SK-N-SH (cell line): ENCODE data around the gene SPATA24. TPM values are rescaled to one million over a fixed set of nuclear protein-coding genes. Genes with fewer than 3 reads are reported as not detected.
A peak's percentile ranks its signal among the peaks of the same experiment; 100 is the strongest.

ENCODE experiments used
- CTCF ChIA-PET: fragments of 300-600, 350-600 bp; formaldehyde crosslinking; extraction: SDS; loops from one replicate; lab custom pipeline; 2021; lab: Yijun Ruan, JAX
- POLR2A ChIA-PET: fragments of 350-600 bp; sonication (Branson Sonifier 250); formaldehyde crosslinking; extraction: SDS; loops from one replicate; lab custom pipeline; 2020; ENCODE audit warnings: antibody characterized with exemption, inconsistent platforms; lab: Yijun Ruan, JAX
- DNase-seq: peaks from one replicate; pipeline ENCODE4 v3.0.0; 2012
- H2AFZ ChIP-seq: fragments of 200-600 bp; sonication (generic); 2 replicates; pipeline ENCODE4 v1.8.1; 2016; ENCODE audit warnings: antibody characterized with exemption, mild to moderate bottlenecking, low read depth
- H3F3A ChIP-seq: fragments of 200-600 bp; sonication (generic); replicated peaks from 2 replicates; pipeline ENCODE3; 2016; ENCODE audit warnings: antibody characterized with exemption, mild to moderate bottlenecking; ENCODE audit not compliant: insufficient read depth
- H3K27ac ChIP-seq, 2 experiments: fragments of 200-500 bp in 1 of 2; fragments of 200-600 bp in 1 of 2; sonication (Bioruptor generic) in 1 of 2; sonication (generic), shearing (Covaris generic) in 1 of 2; 2 replicates each; pipeline versions ENCODE4 v1.5.1 to v1.6.1; 2014 to 2016; ENCODE audit warnings: low read depth in 2 of 2, inconsistent platforms in 1 of 2, low read length in 1 of 2, mild to moderate bottlenecking in 1 of 2, mixed read lengths in 1 of 2
- H3K27me3 ChIP-seq: fragments of 200-600 bp; sonication (generic), shearing (Covaris generic); 2 replicates; pipeline ENCODE4 v1.6.1; 2016; ENCODE audit warnings: mixed run types; ENCODE audit not compliant: insufficient read depth
- H3K36me3 ChIP-seq, 2 experiments: fragments of 200-500 bp in 1 of 2; fragments of 200-600 bp in 1 of 2; sonication (Bioruptor generic) in 1 of 2; sonication (generic) in 1 of 2; replicated peaks in 1 of 2; 2 replicates each; pipeline versions ENCODE3 to v1.5.1; 2014 to 2016; ENCODE audit warnings: low read length in 1 of 2, mild to moderate bottlenecking in 1 of 2; ENCODE audit not compliant: insufficient read depth in 2 of 2, control insufficient read depth in 1 of 2
- H3K4me1 ChIP-seq, 2 experiments: fragments of 200-500 bp in 1 of 2; fragments of 200-600 bp in 1 of 2; sonication (Bioruptor generic) in 1 of 2; sonication (generic), shearing (Covaris generic) in 1 of 2; 2 replicates each; pipeline versions ENCODE4 v1.5.1 to v1.6.1; 2014 to 2016; ENCODE audit warnings: low read depth in 1 of 2, low read length in 1 of 2, mixed run types in 1 of 2; ENCODE audit not compliant: insufficient read depth in 2 of 2, control insufficient read depth in 1 of 2
- H3K4me2 ChIP-seq: fragments of 200-600 bp; sonication (generic), shearing (Covaris generic); 2 replicates; pipeline ENCODE4 v1.6.1; 2017; ENCODE audit warnings: mixed run types
- H3K4me3 ChIP-seq, 2 experiments: fragments of 200-500 bp in 1 of 2; fragments of 200-600 bp in 1 of 2; sonication (Bioruptor generic) in 1 of 2; sonication (generic), shearing (Covaris generic) in 1 of 2; 2 replicates each; pipeline versions ENCODE4 v1.5.1 to v1.8.1; 2014 to 2016; ENCODE audit warnings: low read depth in 2 of 2, inconsistent platforms in 1 of 2, low read length in 1 of 2, mild to moderate bottlenecking in 1 of 2, mixed read lengths in 1 of 2, moderate library complexity in 1 of 2
- H3K79me2 ChIP-seq: fragments of 200-600 bp; sonication (generic); 2 replicates; pipeline ENCODE4 v1.8.1; 2017; ENCODE audit warnings: mild to moderate bottlenecking; ENCODE audit not compliant: insufficient read depth
- H3K9ac ChIP-seq: fragments of 200-600 bp; sonication (generic); 2 replicates; pipeline ENCODE4 v1.6.1; 2017; ENCODE audit warnings: mixed run types
- H3K9me2 ChIP-seq: fragments of 200-600 bp; sonication (generic); 2 replicates; pipeline ENCODE4 v1.6.1; 2017; ENCODE audit warnings: mixed run types
- H3K9me3 ChIP-seq: fragments of 200-600 bp; sonication (generic); 2 replicates; pipeline ENCODE4 v1.6.1; 2017; ENCODE audit warnings: mixed run types, mild to moderate bottlenecking, moderate library complexity
- H4K20me1 ChIP-seq: fragments of 200-600 bp; sonication (generic); 2 replicates; pipeline ENCODE4 v1.6.1; 2017; ENCODE audit warnings: mild to moderate bottlenecking, mixed run types; ENCODE audit not compliant: insufficient read depth
- ELF1 ChIP-seq: IDR thresholded peaks from 2 replicates; pipeline ENCODE4 v1.4.0; 2012
- EP300 ChIP-seq, 2 experiments: IDR thresholded peaks; 2 replicates each; pipeline versions ENCODE4 v1.4.0 to v1.6.1; 2012; ENCODE audit warnings: borderline replicate concordance in 1 of 2, low read depth in 1 of 2, low read length in 1 of 2
- EZH2phosphoT487 ChIP-seq: fragments of 200-600 bp; sonication (generic); IDR thresholded peaks from 2 replicates; pipeline ENCODE4 v1.6.1; 2017; ENCODE audit warnings: low read depth, mixed run types, mild to moderate bottlenecking, antibody characterized with exemption, moderate library complexity, borderline replicate concordance
- FOSL2 ChIP-seq: IDR thresholded peaks from 2 replicates; pipeline ENCODE4 v1.4.0; 2012; ENCODE audit warnings: low read depth, mild to moderate bottlenecking, moderate library complexity, borderline replicate concordance
- FOXJ3 ChIP-seq: sonication (generic); formaldehyde crosslinking; IDR thresholded peaks from 2 replicates; pipeline ENCODE4 v1.5.1; 2020; ENCODE audit warnings: mild to moderate bottlenecking, missing genetic modification reagents
- FOXM1 ChIP-seq: IDR thresholded peaks from 2 replicates; pipeline ENCODE4 v1.4.0; 2012; ENCODE audit warnings: low read depth, mild to moderate bottlenecking
- GATA2 ChIP-seq: sonication (generic); formaldehyde crosslinking; IDR thresholded peaks from 2 replicates; pipeline ENCODE4 v1.5.0; 2020; ENCODE audit warnings: mild to moderate bottlenecking, missing genetic modification reagents
- MEF2A ChIP-seq: IDR thresholded peaks from 2 replicates; pipeline ENCODE4 v1.4.0; 2012; ENCODE audit warnings: low read depth, borderline replicate concordance
- PBX3 ChIP-seq: IDR thresholded peaks from 2 replicates; pipeline ENCODE4; 2012
- POLR2AphosphoS5 ChIP-seq: IDR thresholded peaks from 2 replicates; pipeline ENCODE4 v1.6.1; 2012; ENCODE audit warnings: low read depth, low read length
- RAD21 ChIP-seq: IDR thresholded peaks from 2 replicates; pipeline ENCODE4 v1.6.1; 2012; ENCODE audit warnings: mild to moderate bottlenecking, low read length
- RCOR1 ChIP-seq: fragments of 150-350 bp; IDR thresholded peaks from 2 replicates; pipeline ENCODE4 v1.6.1; 2017; ENCODE audit warnings: antibody characterized with exemption, low read length
- REST ChIP-seq: IDR thresholded peaks from 2 replicates; pipeline ENCODE4 v1.6.1; 2012; ENCODE audit warnings: mild to moderate bottlenecking, low read depth, low read length, moderate library complexity
- RFX5 ChIP-seq: IDR thresholded peaks from 2 replicates; pipeline ENCODE4 v1.6.1; 2012; ENCODE audit warnings: mild to moderate bottlenecking, improper control_type of control experiment, low read length
- TAF1 ChIP-seq: IDR thresholded peaks from 2 replicates; pipeline ENCODE4 v1.6.1; 2012; ENCODE audit warnings: low read depth, mild to moderate bottlenecking, low read length, moderate library complexity, borderline replicate concordance
- TCF12 ChIP-seq: IDR thresholded peaks from 2 replicates; pipeline ENCODE4 v1.4.0; 2012
- ZBTB33 ChIP-seq: IDR thresholded peaks from 2 replicates; pipeline ENCODE4 v1.4.0; 2012; ENCODE audit warnings: low read depth, borderline replicate concordance
- WGBS: methylation state at CpG from one replicate; pipeline ENCODE4 v1.1.6; 2017; ENCODE audit warnings: low lambda C conversion rate; 5-methylcytosine and 5-hydroxymethylcytosine counted together
- polyA plus RNA-seq, 3 experiments: library from polyadenylated mRNA; depleted of rRNA; stranded (reverse); fragments of >200 nt; gene quantifications; 2 replicates each; pipeline ENCODE4 v1.2.3, GENCODE V29; 2012
- TF ChIP-seq, protein P1 (sequence below): IDR thresholded peaks from 2 replicates; pipeline ENCODE4 v1.4.0; 2012; ENCODE audit warnings: low read depth

Gene SPATA24
- polyA plus RNA-seq, 1 of the 3 experiments (the other 2 are of a cell fraction) = 7.6 TPM

GRCh38 chr5:139392324-139392677 is 11.6 kb downstream of the SPATA24 start:
- TF ChIP-seq PBX3 (no peak), RFX5 (no peak), FOXM1 (no peak)
- TF ChIP-seq, all 33 proteins: peak for 0
- no peaks in the 10 kb centered on the region for H4K20me1 ChIP-seq
- H3K4me1 ChIP-seq = peaks cover 0 to 3% of the 10 kb centered on the region in 2 experiments; a peak in 1 of 4 replicates
- no peaks in the 10 kb centered on the region for H3K79me2 ChIP-seq
- 96% methylated on average over 8 of the region's 36 CpGs for WGBS
- H3K4me2 ChIP-seq = no peak overlapping the region
- ChIA-PET POLR2A (no interaction called here), CTCF (interaction anchor here (1.1 to 6.3 kb wide), 3 partner anchors 11 to 24 kb away, joined by 4 to 29 read pairs (median 6); partner anchors contain the start of gene SPATA24)
- H3K27ac ChIP-seq = no peak overlapping the region
- no peak overlapping the region for H3K9ac ChIP-seq
- H2AFZ ChIP-seq = no peak overlapping the region
- H3F3A ChIP-seq = no peaks in the 10 kb centered on the region
- DNase-seq = no peak
- peaks cover 12% of the 10 kb centered on the region; the same call in 1 of the 2 replicates for H3K27me3 ChIP-seq
- H3K4me3 ChIP-seq = peak overlapping the region in 1 of 2 experiments; percentile 23; a peak in 1 of 4 replicates
- H3K9me2 ChIP-seq = no peaks in the 10 kb centered on the region
- H3K9me3 ChIP-seq = no peaks in the 10 kb centered on the region
- H3K36me3 ChIP-seq = no peaks in the 10 kb centered on the region

DNA sequence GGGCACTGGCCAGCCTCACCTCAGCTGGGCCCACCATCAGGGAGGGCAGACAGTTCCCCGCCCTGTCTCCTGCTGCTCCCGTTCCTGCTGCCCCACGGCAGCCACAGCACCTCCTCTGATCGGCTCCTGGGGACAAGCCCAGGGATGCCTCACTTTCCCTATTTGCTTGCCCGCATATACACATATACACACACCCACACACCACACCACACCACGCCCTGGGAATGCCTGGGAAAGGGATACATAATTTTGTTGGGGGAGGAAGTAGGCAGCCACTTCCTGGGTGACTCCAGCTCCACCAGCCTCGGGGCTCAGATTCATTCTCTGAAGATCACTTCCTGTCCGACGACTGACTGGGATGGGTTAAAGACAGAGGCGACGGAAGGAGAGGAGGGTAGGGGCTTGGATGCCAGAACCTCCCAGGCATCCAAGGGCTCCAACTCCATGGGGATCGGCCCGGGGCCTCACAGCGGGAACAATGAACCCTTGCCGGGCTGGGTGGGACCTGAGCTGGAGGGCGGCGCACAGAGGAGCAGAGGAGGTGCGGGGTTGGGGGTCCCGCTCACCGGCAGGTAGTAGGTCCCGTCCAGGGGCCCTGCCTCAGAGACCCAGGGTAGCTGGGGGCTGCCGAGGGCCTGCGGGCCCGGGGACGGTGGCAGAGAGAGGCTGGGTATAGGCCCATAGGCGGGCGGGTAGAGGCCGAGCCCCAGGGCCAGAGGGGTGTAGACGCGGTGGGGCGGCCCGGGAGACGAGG is 12.1 kb downstream of the SPATA24 start:
- Histone ChIP-seq H3K4me2 (no peak overlapping the region), H2AFZ (no peak overlapping the region), H4K20me1 (no peaks in the 10 kb centered on the region), H3K4me1 (peaks cover 0 to 3% of the 10 kb centered on the region in 2 experiments; a peak in 1 of 4 replicates), H3F3A (no peaks in the 10 kb centered on the region), H3K9ac (no peak overlapping the region), H3K79me2 (no peaks in the 10 kb centered on the region), H3K4me3 (no peak overlapping the region), H3K9me2 (no peaks in the 10 kb centered on the region), H3K36me3 (no peaks in the 10 kb centered on the region), H3K27me3 (peaks cover 12% of the 10 kb centered on the region; the same call in 1 of the 2 replicates), H3K9me3 (no peaks in the 10 kb centered on the region), H3K27ac (no peak overlapping the region)
- ChIA-PET CTCF (interaction anchor here (1.1 to 6.3 kb wide), 3 partner anchors 11 to 23 kb away, joined by 4 to 29 read pairs (median 6); partner anchors contain the start of gene SPATA24), POLR2A (no interaction called here)
- WGBS = 77% methylated on average over 33 of the region's 33 CpGs
- no peak for DNase-seq
- no peak for TF ChIP-seq GATA2 (CRISPR knock-in tag)
- TF ChIP-seq EZH2phosphoT487 = no peak
- no peak for TF ChIP-seq PBX3
- TF ChIP-seq TAF1 = no peak
- TF ChIP-seq POLR2AphosphoS5 = no peak
- TF ChIP-seq, protein P1, sequence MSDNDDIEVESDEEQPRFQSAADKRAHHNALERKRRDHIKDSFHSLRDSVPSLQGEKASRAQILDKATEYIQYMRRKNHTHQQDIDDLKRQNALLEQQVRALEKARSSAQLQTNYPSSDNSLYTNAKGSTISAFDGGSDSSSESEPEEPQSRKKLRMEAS = no peak
- no peak for TF ChIP-seq EP300 (IDR thresholded peaks at IDR 0.05; ENCODE audit: borderline replicate concordance in 1 of 2, low read depth in 1 of 2, low read length in 1 of 2)
- no peak for TF ChIP-seq TCF12
- no peak for TF ChIP-seq ELF1
- TF ChIP-seq FOSL2 = no peak
- no peak for TF ChIP-seq REST
- no peak for TF ChIP-seq RCOR1
- no peak for TF ChIP-seq RAD21
- TF ChIP-seq FOXJ3 (CRISPR knock-in tag) = no peak
- no peak for TF ChIP-seq MEF2A
- TF ChIP-seq ZBTB33 = no peak
